GM21717 (cell line): ENCODE measurements around the gene CEP70.
A peak's percentile ranks its signal among the peaks of the same experiment; 100 is the strongest.
"Not testable (repeated sequence)": the region's sequence is repeated elsewhere in the genome, so short reads cannot be mapped to it uniquely, and the experiment has no call there.

ENCODE experiments used
- ATAC-seq: cut with Tn5 transposase; IDR thresholded peaks from one replicate; pipeline ENCODE4 v1.9.1; 2021; ENCODE audit warnings: mild to moderate bottlenecking, moderate library complexity; ENCODE audit not compliant: unreplicated experiment

Gene CEP70

GRCh38 chr3:138591392-138591791, 2.7 kb downstream of the CEP70 start:
- no peak for ATAC-seq

GRCh38 chr3:138588445-138588844, 5.6 kb downstream of the CEP70 start:
- ATAC-seq, result no peak

DNA sequence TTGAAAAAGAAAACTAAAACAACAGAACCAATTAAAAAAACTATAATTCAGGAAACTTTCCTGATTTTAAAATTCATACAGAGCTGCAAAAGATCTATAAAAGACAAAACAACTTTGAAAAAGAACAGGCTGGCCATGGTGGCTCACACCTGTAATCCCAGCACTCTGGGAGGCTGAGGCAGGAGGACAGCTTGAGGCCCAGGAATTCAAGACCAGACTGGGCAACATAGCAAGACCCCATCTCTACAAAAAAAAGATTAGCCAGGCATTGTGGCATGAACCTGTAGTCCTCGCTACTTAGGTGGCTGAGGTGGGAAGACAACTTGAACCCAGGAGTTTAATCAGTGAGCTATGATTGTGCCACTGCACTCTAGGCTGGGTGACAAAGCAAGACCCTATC, 6.7 kb downstream of the CEP70 start:
- no peak for ATAC-seq

- ATAC-seq, result no peak
Observed at GRCh38 chr3:138578961-138579574, 15.0 kb downstream of the CEP70 start.

- peak; percentile 89 for ATAC-seq
Observed at GRCh38 chr3:138578141-138578540, 15.9 kb downstream of the CEP70 start.

DNA sequence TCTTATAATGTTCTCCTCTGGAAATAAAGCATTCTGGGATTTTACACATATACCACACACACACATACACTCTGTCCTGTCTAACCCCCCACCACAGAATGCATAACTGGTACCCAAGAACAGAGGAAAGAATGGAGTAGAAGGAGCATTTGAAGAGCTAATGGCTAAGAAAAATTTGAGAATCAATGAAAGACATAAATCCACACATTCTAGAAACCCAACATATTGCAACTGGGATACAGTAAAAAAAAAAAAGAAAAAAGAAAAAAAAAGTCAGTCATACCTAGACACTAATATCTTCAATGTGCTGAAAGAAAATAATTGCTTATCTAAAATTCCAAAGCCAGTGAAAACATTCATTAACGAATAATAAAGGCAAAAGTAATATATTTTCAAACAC, 20.9 kb downstream of the CEP70 start:
- ATAC-seq, result no peak

- not testable (repeated sequence) for ATAC-seq
Observed at GRCh38 chr3:138569624-138570023, 24.4 kb downstream of the CEP70 start.

- ATAC-seq, result no peak
Observed at GRCh38 chr3:138569090-138569489, 25.0 kb downstream of the CEP70 start.

DNA sequence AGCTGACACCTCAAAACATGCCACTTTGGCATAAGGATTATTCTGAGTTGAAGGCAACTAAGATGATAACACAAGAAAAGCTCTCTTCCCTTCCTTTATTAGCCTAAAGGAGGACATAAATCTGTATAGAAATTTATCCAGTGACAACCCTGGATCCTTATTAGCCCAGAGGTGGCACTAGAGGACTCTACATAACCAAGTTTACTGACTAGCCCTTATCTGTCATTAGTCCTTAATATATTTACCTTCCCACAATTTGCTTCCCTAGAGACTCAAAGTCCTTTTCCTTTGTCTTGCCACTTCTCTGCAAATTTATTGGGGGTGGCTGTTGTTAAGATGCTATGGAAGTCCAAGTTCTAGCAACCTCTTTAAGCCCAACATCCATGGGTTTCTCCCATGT, 26.7 kb downstream of the CEP70 start:
- no peak for ATAC-seq

- ATAC-seq, result not testable (repeated sequence)
Observed at GRCh38 chr3:138566293-138566692, 27.8 kb downstream of the CEP70 start.

- not testable (repeated sequence) for ATAC-seq
Observed at GRCh38 chr3:138562902-138563301, 31.2 kb downstream of the CEP70 start.

- ATAC-seq, result no peak
Observed at GRCh38 chr3:138560501-138560900, 33.6 kb downstream of the CEP70 start.

GRCh38 chr3:138559134-138559533, 34.9 kb downstream of the CEP70 start:
- no peak for ATAC-seq

GRCh38 chr3:138554775-138555174, 39.3 kb downstream of the CEP70 start:
- ATAC-seq, result not testable (repeated sequence)

DNA sequence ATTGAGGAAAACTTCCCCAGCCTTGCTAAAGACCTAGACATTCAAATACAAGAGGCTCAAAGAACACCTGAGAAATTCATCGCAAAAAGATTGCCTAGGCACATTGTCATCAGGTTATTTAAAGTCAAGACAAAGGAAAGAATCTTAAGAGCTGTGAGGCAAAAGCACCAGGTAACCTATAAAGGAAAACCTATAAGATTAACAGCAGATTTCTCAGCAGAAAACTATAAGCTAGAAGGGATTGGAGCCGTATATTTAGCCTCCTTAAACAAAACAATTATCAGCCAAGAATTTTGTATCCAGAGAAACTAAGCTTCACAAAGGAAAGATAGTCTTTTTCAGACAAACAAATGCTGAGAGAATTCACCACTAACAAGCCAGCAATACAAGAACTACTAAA, 43.1 kb downstream of the CEP70 start:
- ATAC-seq, result not testable (repeated sequence)

DNA sequence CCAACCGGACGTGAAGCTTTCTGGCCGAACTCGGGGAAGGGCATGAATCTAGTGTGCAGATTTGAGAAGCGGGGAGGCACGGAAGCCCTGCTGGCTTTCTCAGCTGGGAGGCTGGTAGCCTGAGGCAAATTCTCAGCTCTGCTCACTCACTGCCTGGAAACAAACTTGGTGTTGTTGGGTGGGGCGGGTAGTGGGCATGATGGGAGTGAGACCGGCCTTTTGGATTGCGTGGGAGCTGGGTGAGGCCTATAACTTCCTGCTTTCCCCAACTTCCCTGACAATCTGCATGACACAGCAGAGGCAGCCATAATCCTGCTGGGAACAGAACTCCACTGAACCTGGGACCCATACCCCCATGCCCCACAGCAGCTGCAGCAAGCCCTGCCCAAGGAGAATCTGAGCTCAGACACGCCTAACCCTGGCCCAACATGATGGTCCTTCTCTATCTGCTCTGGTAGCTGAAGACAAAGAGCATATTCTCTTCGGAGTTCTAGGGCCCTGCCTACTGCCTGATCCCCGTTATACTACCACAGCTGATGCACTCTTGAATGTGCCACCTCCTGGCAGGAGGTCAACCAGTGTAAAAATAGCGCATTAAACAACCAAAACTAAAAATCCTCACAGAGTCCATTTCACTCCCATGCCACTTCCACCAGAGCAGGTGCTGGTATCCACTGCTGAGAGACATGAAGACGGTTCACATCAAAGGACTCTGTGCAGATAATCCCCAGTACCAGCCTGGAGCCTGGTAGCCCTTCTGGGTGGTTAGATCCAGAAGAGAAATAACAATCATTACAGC, 44.7 kb downstream of the CEP70 start:
- ATAC-seq, result no peak

DNA sequence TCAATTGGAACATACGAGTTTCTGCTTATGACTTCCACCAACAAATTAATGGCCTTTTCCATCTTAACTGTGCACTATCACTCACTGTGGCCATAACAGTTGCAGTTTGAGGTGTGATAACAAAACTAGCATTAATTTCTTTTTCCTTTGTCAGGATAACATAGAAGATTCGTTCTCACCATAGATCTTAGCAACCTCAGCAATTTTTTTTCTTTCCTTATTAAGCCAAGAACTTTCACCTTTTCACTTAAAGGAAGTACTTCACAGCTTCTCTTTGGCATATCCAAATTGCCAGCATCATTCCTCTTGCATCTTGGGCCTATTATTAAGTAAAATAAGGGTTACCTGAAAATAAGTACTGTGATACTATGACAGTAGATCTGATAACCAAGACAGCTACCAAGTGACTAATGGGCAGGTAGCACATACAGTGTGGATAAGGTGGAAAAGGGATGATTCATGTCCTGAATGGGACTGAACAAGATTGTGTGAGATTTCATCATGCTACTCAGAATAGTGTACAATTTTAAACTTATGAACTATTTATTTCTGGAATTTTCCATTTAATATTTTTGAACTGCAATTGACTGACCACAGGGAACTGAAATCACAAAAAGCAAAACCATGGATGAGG, 46.6 kb downstream of the CEP70 start:
- no peak for ATAC-seq

DNA sequence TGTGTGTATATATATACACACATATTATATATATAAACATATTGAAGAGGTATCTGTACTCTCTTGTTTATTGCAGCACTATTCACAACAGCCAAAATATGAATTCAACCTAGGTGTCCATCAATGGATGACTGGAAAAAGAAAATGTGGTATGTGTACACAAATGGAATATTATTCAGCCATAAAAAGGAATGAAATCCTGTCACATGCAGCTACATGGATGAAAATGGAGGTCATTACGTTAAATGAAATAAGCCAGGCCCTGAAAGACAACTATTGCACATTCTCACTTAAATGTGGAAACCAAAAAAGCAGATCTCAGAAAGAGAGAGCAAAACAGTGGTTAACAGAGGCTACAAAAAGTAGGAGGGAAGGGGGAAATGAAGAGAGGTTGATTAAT, 49.5 kb downstream of the CEP70 start:
- ATAC-seq, result no peak

- no peak for ATAC-seq
Observed at GRCh38 chr3:138542977-138543376, 51.1 kb downstream of the CEP70 start.

DNA sequence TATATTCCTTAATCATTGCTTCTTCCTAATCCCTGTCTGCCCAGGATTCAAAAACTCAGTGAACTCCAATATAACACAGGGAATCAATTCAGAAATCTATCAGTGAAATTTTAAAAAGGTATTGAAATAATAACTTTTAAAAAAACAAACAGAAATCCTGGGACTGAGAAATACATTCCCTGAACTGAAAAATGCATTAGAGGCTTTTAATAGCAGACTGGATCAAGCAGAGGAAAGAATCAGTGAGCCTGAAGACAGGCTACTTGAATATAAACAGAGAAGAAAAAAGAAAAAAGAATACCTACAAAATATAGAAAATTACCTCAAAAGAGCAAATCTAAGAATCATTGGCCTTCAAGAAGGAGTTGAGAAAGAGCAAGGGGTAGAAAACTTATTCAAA, 54.7 kb downstream of the CEP70 start:
- ATAC-seq, result no peak

DNA sequence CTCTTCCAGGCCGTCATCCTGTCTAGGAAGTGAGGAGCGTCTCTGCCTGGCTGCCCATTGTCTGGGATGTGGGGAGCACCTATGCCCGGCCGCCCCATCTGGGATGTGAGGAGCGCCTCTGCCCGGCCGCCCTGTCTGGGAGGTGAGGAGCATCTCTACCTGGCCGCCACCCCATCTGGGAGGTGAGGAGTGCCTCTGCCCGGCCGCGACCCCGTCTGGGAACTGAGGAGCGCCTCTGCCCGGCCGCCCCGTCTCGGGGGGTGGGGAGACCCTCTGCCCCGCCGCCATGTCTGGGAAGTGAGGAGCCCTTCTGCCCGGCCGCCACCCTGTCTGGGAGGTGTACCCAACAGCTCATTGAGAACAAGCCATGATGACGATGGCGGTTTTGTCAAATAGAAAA, 72.6 kb downstream of the CEP70 start:
- ATAC-seq, result not testable (repeated sequence)
